H1 (cell line): ENCODE data around the gene PTPRD. TPM values are rescaled to one million over a fixed set of nuclear protein-coding genes. Genes with fewer than 3 reads are reported as not detected.

Experiments used
- polyA plus RNA-seq, 7 experiments: library from polyadenylated mRNA; depleted of rRNA in 3 of 7; stranded (reverse) in 5 of 7; unstranded in 2 of 7; fragments of >200 nt in 5 of 7; fragments of 200-250 nt in 2 of 7; gene quantifications; 1 replicate in 5 of 7; 2 replicates in 1 of 7; 4 replicates in 1 of 7; pipeline versions ENCODE4 v1.2.1 to v1.2.3, GENCODE V29; 2011 to 2013; ENCODE audit warnings: missing spikeins in 2 of 7, mixed read lengths in 2 of 7
- total RNA-seq: library from RNA; stranded (reverse); fragmentation: NEBNext Ultra II Directional; extraction: Animal tissue kit (Norgen Biotek cat#: 25700); gene quantifications from 2 replicates; pipeline ENCODE4 v1.2.1, GENCODE V29; 2021
- TF ChIP-seq, protein P1 (sequence below): IDR thresholded peaks from 2 replicates; pipeline ENCODE4 v1.6.1; 2012; ENCODE audit warnings: inconsistent platforms

Gene PTPRD
- total and polyA plus RNA-seq, 2 of the 8 experiments (the other 6 are each of a cell fraction or from before 2014, with no cell fraction given): 17.2 to 77.0 TPM

DNA sequence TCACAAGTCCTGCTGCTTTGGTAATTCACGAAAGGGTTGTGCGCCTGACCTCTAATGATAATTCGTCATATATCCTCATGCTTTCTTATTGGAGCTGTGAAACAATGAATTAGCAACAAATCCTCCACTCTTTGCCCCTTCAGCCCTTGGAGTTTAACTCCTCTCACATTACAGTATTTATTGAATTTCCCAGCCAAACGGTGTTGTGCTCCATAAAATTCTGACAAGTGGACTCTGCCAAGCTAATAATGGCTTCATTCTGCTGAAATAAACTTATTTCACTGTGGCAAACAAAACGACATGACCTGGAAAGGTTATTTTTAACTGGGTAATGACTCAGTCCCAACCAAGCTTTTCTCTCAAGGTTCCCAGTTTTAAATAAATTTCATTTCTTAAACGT is 1828.9 kb downstream of the PTPRD start (continued):
- TF ChIP-seq, protein P1, sequence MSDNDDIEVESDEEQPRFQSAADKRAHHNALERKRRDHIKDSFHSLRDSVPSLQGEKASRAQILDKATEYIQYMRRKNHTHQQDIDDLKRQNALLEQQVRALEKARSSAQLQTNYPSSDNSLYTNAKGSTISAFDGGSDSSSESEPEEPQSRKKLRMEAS: no peak
- TF ChIP-seq, all 59 proteins: peak for 0
